IPS-15b (cell line): ENCODE results near the gene FNBP1.
A peak's percentile ranks its signal among the peaks of the same experiment; 100 is the strongest.

Experiments used
- H3K27me3 ChIP-seq: one replicate; pipeline ENCODE4 v1.6.1; 2013; ENCODE audit warnings: low read length; ENCODE audit not compliant: control insufficient read depth, insufficient read depth
- H3K36me3 ChIP-seq: one replicate; pipeline ENCODE4 v1.6.1; 2013; ENCODE audit warnings: low read length; ENCODE audit not compliant: control insufficient read depth, insufficient read depth
- H3K4me1 ChIP-seq: one replicate; pipeline ENCODE4 v1.6.1; 2013; ENCODE audit warnings: mild to moderate bottlenecking, low read length; ENCODE audit not compliant: control insufficient read depth, insufficient read depth
- H3K4me3 ChIP-seq: one replicate; pipeline ENCODE4 v1.5.1; 2013; ENCODE audit warnings: low read depth, low read length
- H3K9ac ChIP-seq: one replicate; pipeline ENCODE4 v1.6.1; 2013; ENCODE audit warnings: low read depth, mild to moderate bottlenecking, low read length
- H3K9me3 ChIP-seq: one replicate; pipeline ENCODE4 v1.6.1; 2013; ENCODE audit warnings: mild to moderate bottlenecking, low read length; ENCODE audit not compliant: control insufficient read depth, insufficient read depth

The FNBP1 gene

GRCh38 chr9:129889122-129889940 lies 153.7 kb downstream of the FNBP1 start:
- H3K27me3 ChIP-seq: no peaks in the 10 kb centered on the region
- H3K4me3 ChIP-seq: peak overlapping the region; percentile 58
- no peaks in the 10 kb centered on the region for H3K9me3 ChIP-seq
- H3K36me3 ChIP-seq: no peaks in the 10 kb centered on the region
- no peak overlapping the region for H3K9ac ChIP-seq
- peaks cover 12% of the 10 kb centered on the region for H3K4me1 ChIP-seq

- no peaks in the 10 kb centered on the region for H3K36me3 ChIP-seq
- H3K9me3 ChIP-seq: no peaks in the 10 kb centered on the region
- H3K4me1 ChIP-seq: peaks cover 12% of the 10 kb centered on the region
- no peak overlapping the region for H3K9ac ChIP-seq
- no peaks in the 10 kb centered on the region for H3K27me3 ChIP-seq
- no peak overlapping the region for H3K4me3 ChIP-seq
Measured at GRCh38 chr9:129888293-129889121, 154.5 kb downstream of the FNBP1 start.

GRCh38 chr9:129887334-129888292 lies 155.4 kb downstream of the FNBP1 start:
- Histone ChIP-seq H3K9ac (no peak overlapping the region), H3K9me3 (no peaks in the 10 kb centered on the region), H3K4me3 (no peak overlapping the region), H3K27me3 (no peaks in the 10 kb centered on the region), H3K36me3 (peaks cover under 1% of the 10 kb centered on the region), H3K4me1 (peaks cover 12% of the 10 kb centered on the region)

GRCh38 chr9:129886226-129887174 lies 156.5 kb downstream of the FNBP1 start:
- no peak overlapping the region for H3K9ac ChIP-seq
- peaks cover 3% of the 10 kb centered on the region for H3K36me3 ChIP-seq
- H3K9me3 ChIP-seq: no peaks in the 10 kb centered on the region
- H3K4me1 ChIP-seq: peaks cover 12% of the 10 kb centered on the region
- H3K27me3 ChIP-seq: no peaks in the 10 kb centered on the region
- H3K4me3 ChIP-seq: no peak overlapping the region

- Histone ChIP-seq H3K27me3 (no peaks in the 10 kb centered on the region), H3K36me3 (peaks cover 4% of the 10 kb centered on the region), H3K4me3 (peak overlapping the region; percentile 48), H3K4me1 (peaks cover 12% of the 10 kb centered on the region), H3K9me3 (no peaks in the 10 kb centered on the region), H3K9ac (peak overlapping the region; percentile 55)
Measured at GRCh38 chr9:129885670-129886106, 157.3 kb downstream of the FNBP1 start.

GRCh38 chr9:129885018-129885669 lies 157.8 kb downstream of the FNBP1 start:
- no peaks in the 10 kb centered on the region for H3K27me3 ChIP-seq
- H3K36me3 ChIP-seq: peaks cover 9% of the 10 kb centered on the region
- no peaks in the 10 kb centered on the region for H3K9me3 ChIP-seq
- peak overlapping the region; percentile 48 for H3K4me3 ChIP-seq
- peaks cover 12% of the 10 kb centered on the region for H3K4me1 ChIP-seq
- H3K9ac ChIP-seq: peak overlapping the region; percentile 55

- Histone ChIP-seq H3K36me3 (peaks cover 12% of the 10 kb centered on the region), H3K9me3 (no peaks in the 10 kb centered on the region), H3K27me3 (no peaks in the 10 kb centered on the region), H3K4me3 (peak overlapping the region; percentile 48), H3K9ac (no peak overlapping the region), H3K4me1 (peaks cover 8% of the 10 kb centered on the region)
Measured at GRCh38 chr9:129884220-129885017, 158.6 kb downstream of the FNBP1 start.

- Histone ChIP-seq H3K27me3 (no peaks in the 10 kb centered on the region), H3K9me3 (no peaks in the 10 kb centered on the region), H3K36me3 (peaks cover 17% of the 10 kb centered on the region), H3K4me1 (peaks cover 8% of the 10 kb centered on the region), H3K9ac (no peak overlapping the region), H3K4me3 (no peak overlapping the region)
Measured at GRCh38 chr9:129881547-129882324, 161.3 kb downstream of the FNBP1 start.
